ENCODE measurements around the gene SH2B3. TPM values are rescaled to one million over a fixed set of nuclear protein-coding genes. Genes with fewer than 3 reads are reported as not detected.

SH2B3 gene
- total and polyA plus RNA-seq, 2 donors (not counting 3 experiments of a cell fraction or from before 2014, with no cell fraction given) = 63.1 to 97.9 TPM

GRCh38 chr12:111361073-111361716 is 44.5 kb upstream of the SH2B3 start:
- no peak overlapping the region for H3K9ac ChIP-seq (replicated peaks; ENCODE audit: extremely low read depth, insufficient read depth, low read length)
- no TSS peak for BruUV-seq (replicated peaks)
- no peaks in the 10 kb centered on the region for H3K79me2 ChIP-seq (ENCODE audit: control insufficient read depth, insufficient read depth, low read length)
- H3K9me1 ChIP-seq (replicated peaks; ENCODE audit: control insufficient read depth, extremely low read depth, insufficient read depth, low read length) = no peaks in the 10 kb centered on the region
- DNase-seq (ENCODE audit: low read depth, low spot score) (no peak), FAIRE-seq (no peak)
- no peak overlapping the region for H3K27ac ChIP-seq (ENCODE audit: insufficient read depth, low read depth, low read length)
- no peaks in the 10 kb centered on the region for H3K9me3 ChIP-seq (replicated peaks; ENCODE audit: control insufficient read depth, insufficient read depth, low read length)
- intact Hi-C loops (cut with micrococcal nuclease) = no loop called here
- no peak for TF ChIP-seq JUN (IDR thresholded peaks at IDR 0.05; ENCODE audit: borderline replicate concordance, insufficient read depth, insufficient read length, low read depth)
- no peak for TF ChIP-seq EZH2 (IDR thresholded peaks at IDR 0.05; ENCODE audit: borderline replicate concordance, low read depth, low read length, severe bottlenecking)
- TF ChIP-seq, protein P1, sequence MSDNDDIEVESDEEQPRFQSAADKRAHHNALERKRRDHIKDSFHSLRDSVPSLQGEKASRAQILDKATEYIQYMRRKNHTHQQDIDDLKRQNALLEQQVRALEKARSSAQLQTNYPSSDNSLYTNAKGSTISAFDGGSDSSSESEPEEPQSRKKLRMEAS (IDR thresholded peaks at IDR 0.05; ENCODE audit: insufficient read depth, insufficient read length) = no peak
- TF ChIP-seq POLR2AphosphoS5 (IDR thresholded peaks at IDR 0.05; ENCODE audit: insufficient read depth, low read depth, low read length) = no peak
- TF ChIP-seq FOS (IDR thresholded peaks at IDR 0.05; ENCODE audit: borderline replicate concordance, insufficient read depth, low read length) = no peak
- TF ChIP-seq MYC (IDR thresholded peaks at IDR 0.05; ENCODE audit: low read depth, low read length) = no peak
- TF ChIP-seq GATA2 (IDR thresholded peaks at IDR 0.05; ENCODE audit: insufficient read depth, insufficient read length, low read depth, low read length) = no peak
- TF ChIP-seq, protein P2, sequence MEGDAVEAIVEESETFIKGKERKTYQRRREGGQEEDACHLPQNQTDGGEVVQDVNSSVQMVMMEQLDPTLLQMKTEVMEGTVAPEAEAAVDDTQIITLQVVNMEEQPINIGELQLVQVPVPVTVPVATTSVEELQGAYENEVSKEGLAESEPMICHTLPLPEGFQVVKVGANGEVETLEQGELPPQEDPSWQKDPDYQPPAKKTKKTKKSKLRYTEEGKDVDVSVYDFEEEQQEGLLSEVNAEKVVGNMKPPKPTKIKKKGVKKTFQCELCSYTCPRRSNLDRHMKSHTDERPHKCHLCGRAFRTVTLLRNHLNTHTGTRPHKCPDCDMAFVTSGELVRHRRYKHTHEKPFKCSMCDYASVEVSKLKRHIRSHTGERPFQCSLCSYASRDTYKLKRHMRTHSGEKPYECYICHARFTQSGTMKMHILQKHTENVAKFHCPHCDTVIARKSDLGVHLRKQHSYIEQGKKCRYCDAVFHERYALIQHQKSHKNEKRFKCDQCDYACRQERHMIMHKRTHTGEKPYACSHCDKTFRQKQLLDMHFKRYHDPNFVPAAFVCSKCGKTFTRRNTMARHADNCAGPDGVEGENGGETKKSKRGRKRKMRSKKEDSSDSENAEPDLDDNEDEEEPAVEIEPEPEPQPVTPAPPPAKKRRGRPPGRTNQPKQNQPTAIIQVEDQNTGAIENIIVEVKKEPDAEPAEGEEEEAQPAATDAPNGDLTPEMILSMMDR (IDR thresholded peaks at IDR 0.05; ENCODE audit: extremely low read depth in 1 of 2, insufficient read depth in 1 of 2, low read depth in 1 of 2, low read length in 2 of 2) = no peak
- TF ChIP-seq POLR2A (IDR thresholded peaks at IDR 0.05; ENCODE audit: low read depth, low read length) = no peak
- dilution Hi-C loops (cut with MboI; ENCODE audit: extremely low pct_ligation_motif_present, low sequenced_read_pairs) = no loop called here
- CTCF ChIA-PET = interaction anchor here (1.0 kb wide), 1 partner anchor 36 kb away, joined by 3 read pairs; no protein-coding TSS in a partner anchor
- POLR2A ChIA-PET = no interaction called here
- peaks cover 7% of the 10 kb centered on the region for H3K4me1 ChIP-seq (ENCODE audit: control insufficient read depth, extremely low read depth, insufficient read depth, low read length)
- no peaks in the 10 kb centered on the region for H3K27me3 ChIP-seq (ENCODE audit: control insufficient read depth in 2 of 2, insufficient read depth in 2 of 2, low read length in 2 of 2)
- H4K20me1 ChIP-seq (replicated peaks; ENCODE audit: control insufficient read depth, extremely low read depth, insufficient read depth, low read length) = no peaks in the 10 kb centered on the region
- H2AFZ ChIP-seq (ENCODE audit: low read depth, low read length) = no peak overlapping the region
- no peak overlapping the region for H3K4me3 ChIP-seq (replicated peaks in 1 of 3; ENCODE audit: insufficient read depth in 1 of 3, low read depth in 1 of 3, low read length in 3 of 3)
- H3K4me2 ChIP-seq (ENCODE audit: insufficient read depth, low read length) = no peak overlapping the region
- H3K36me3 ChIP-seq (ENCODE audit: control insufficient read depth in 2 of 2, extremely low read depth in 1 of 2, insufficient read depth in 2 of 2, low read length in 2 of 2) = peaks cover 2 to 13% of the 10 kb centered on the region in 2 experiments

Measured in endothelial cell of umbilical vein (primary cell).